IMR-90 (cell line): Measurements from ENCODE around the gene SRPRB.

Experiments
- BHLHE40 ChIP-seq: fragments of 150-350 bp; IDR thresholded peaks from 2 replicates; pipeline ENCODE4 v1.6.1; 2016; ENCODE audit warnings: mild to moderate bottlenecking, low read depth, low read length
- CEBPB ChIP-seq: IDR thresholded peaks from 2 replicates; pipeline ENCODE4 v1.6.1; 2012; ENCODE audit warnings: low read depth, low read length, improper control_type of control experiment
- CHD1 ChIP-seq: IDR thresholded peaks from 2 replicates; pipeline ENCODE4 v1.6.1; 2012; ENCODE audit warnings: low read depth, low read length, improper control_type of control experiment
- FOS ChIP-seq: fragments of 150-350 bp; IDR thresholded peaks from 2 replicates; pipeline ENCODE4 v1.6.1; 2016; ENCODE audit warnings: low read depth, low read length
- MAFK ChIP-seq: IDR thresholded peaks from 2 replicates; pipeline ENCODE4 v1.6.1; 2012; ENCODE audit warnings: low read depth, low read length, improper control_type of control experiment
- MAZ ChIP-seq: IDR thresholded peaks from 2 replicates; pipeline ENCODE4 v1.6.1; 2012; ENCODE audit warnings: low read depth, mild to moderate bottlenecking, low read length, improper control_type of control experiment, moderate library complexity, borderline replicate concordance
- POLR2A ChIP-seq: IDR thresholded peaks from 2 replicates; pipeline ENCODE4 v1.6.1; 2012; ENCODE audit warnings: mild to moderate bottlenecking, low read depth, low read length
- RAD21 ChIP-seq: IDR thresholded peaks from 2 replicates; pipeline ENCODE4 v1.6.1; 2012; ENCODE audit warnings: low read length, improper control_type of control experiment
- RCOR1 ChIP-seq: IDR thresholded peaks from 2 replicates; pipeline ENCODE4 v1.6.1; 2012; ENCODE audit warnings: mild to moderate bottlenecking, low read length, improper control_type of control experiment; ENCODE audit not compliant: insufficient replicate concordance
- SMC3 ChIP-seq: fragments of 150-350 bp; IDR thresholded peaks from 2 replicates; pipeline ENCODE4 v1.6.1; 2016; ENCODE audit warnings: low read depth, mild to moderate bottlenecking, antibody characterized with exemption, low read length, moderate library complexity
- TF ChIP-seq, protein P1 (sequence below): conservative IDR thresholded peaks from 2 replicates; pipeline ENCODE4 v1.5.1; 2012; ENCODE audit warnings: mild to moderate bottlenecking, low read depth, low read length, improper control_type of control experiment
- TF ChIP-seq, protein P2 (sequence below): fragments of 150-350 bp; IDR thresholded peaks from 2 replicates; pipeline ENCODE4 v1.6.1; 2017; ENCODE audit warnings: mild to moderate bottlenecking, antibody characterized with exemption, low read length, low read depth

DNA sequence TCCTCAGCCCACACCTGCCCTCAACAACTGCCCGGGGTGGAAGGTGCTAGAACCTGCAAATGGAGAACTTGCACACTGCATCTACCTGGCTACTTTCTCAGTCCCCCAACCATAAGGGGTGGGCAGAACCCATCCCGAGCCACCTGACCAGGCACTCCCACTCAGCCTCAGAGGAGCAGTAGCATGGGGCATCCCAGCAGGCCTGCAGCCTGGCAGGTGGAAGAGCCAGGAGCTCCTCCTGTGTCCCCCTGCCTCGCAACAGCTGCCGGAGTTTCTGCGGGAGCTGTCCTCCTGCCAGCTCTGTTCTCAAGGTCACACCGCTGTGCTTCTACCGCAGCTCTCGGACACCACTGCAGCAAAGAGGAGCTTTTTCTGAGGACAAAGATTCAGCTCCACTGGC lies 62.6 kb downstream of the SRPRB start:
- no peak for TF ChIP-seq CHD1
- TF ChIP-seq, protein P1, sequence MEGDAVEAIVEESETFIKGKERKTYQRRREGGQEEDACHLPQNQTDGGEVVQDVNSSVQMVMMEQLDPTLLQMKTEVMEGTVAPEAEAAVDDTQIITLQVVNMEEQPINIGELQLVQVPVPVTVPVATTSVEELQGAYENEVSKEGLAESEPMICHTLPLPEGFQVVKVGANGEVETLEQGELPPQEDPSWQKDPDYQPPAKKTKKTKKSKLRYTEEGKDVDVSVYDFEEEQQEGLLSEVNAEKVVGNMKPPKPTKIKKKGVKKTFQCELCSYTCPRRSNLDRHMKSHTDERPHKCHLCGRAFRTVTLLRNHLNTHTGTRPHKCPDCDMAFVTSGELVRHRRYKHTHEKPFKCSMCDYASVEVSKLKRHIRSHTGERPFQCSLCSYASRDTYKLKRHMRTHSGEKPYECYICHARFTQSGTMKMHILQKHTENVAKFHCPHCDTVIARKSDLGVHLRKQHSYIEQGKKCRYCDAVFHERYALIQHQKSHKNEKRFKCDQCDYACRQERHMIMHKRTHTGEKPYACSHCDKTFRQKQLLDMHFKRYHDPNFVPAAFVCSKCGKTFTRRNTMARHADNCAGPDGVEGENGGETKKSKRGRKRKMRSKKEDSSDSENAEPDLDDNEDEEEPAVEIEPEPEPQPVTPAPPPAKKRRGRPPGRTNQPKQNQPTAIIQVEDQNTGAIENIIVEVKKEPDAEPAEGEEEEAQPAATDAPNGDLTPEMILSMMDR: no peak
- no peak for TF ChIP-seq MAZ
- TF ChIP-seq BHLHE40: no peak
- TF ChIP-seq FOS: no peak
- no peak for TF ChIP-seq POLR2A
- no peak for TF ChIP-seq MAFK
- TF ChIP-seq CEBPB: no peak
- TF ChIP-seq RAD21: no peak
- TF ChIP-seq SMC3: no peak
- TF ChIP-seq, protein P2, sequence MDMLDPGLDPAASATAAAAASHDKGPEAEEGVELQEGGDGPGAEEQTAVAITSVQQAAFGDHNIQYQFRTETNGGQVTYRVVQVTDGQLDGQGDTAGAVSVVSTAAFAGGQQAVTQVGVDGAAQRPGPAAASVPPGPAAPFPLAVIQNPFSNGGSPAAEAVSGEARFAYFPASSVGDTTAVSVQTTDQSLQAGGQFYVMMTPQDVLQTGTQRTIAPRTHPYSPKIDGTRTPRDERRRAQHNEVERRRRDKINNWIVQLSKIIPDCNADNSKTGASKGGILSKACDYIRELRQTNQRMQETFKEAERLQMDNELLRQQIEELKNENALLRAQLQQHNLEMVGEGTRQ: no peak
- no peak for TF ChIP-seq RCOR1
